Adrenal gland (tissue), 12 donors: ENCODE data around the gene FOXC2. TPM values are rescaled to one million over a fixed set of nuclear protein-coding genes. Genes with fewer than 3 reads are reported as not detected.

Experiments
- DNase-seq, 7 donors: peaks; one replicate each; pipeline ENCODE4 v3.0.0-alpha.2; 2019 to 2020
- H3K27ac ChIP-seq, 5 donors: fragments of 200-600 bp; sonication (generic) in 4 of 5; 1 replicate in 3 of 5; 2 replicates in 2 of 5; pipeline versions ENCODE4 v1.5.1 to v1.8.0; 2016 to 2020; ENCODE audit warnings: mild to moderate bottlenecking in 1 of 5
- H3K27me3 ChIP-seq: fragments of 200-600 bp; 2 replicates; pipeline ENCODE4 v1.8.0; 2021
- H3K36me3 ChIP-seq, 2 donors: fragments of 200-600 bp; replicated peaks in 1 of 2; 1 replicate in 1 of 2; 2 replicates in 1 of 2; pipeline versions ENCODE4 v1.5.1 to v1.8.0; 2018 to 2022
- H3K4me1 ChIP-seq, 2 donors: fragments of 200-600 bp; replicated peaks in 1 of 2; 1 replicate in 1 of 2; 2 replicates in 1 of 2; pipeline versions ENCODE4 v1.5.1 to v1.8.0; 2018 to 2021
- H3K4me3 ChIP-seq, 4 donors: fragments of 200-600 bp; sonication (generic) in 3 of 4; one replicate each; pipeline ENCODE4 v1.5.1; 2016 to 2018
- H3K9me3 ChIP-seq, 3 donors: fragments of 200-600 bp; sonication (generic) in 1 of 3; replicated peaks in 1 of 3; 1 replicate in 2 of 3; 2 replicates in 1 of 3; pipeline versions ENCODE4 v1.5.1 to v1.8.0; 2016 to 2021
- POLR2A ChIP-seq, 2 donors: fragments of 450-650 bp; IDR thresholded peaks; one replicate each; pipeline ENCODE4 v1.6.1; 2017; ENCODE audit warnings: antibody characterized with exemption in 2 of 2, mild to moderate bottlenecking in 2 of 2, moderate library complexity in 1 of 2
- WGBS, 4 donors: extraction: QIAGEN DNeasy Blood & Tissue Kit in 2 of 4; methylation state at CpG; one replicate each; pipeline versions ENCODE4 v1.1.5 to v1.1.7; 2013 to 2017; 5-methylcytosine and 5-hydroxymethylcytosine counted together
- intact Hi-C, 2 donors: fragments of 100-400 bp; cut with DNase I; formaldehyde crosslinking; loops; one replicate each; pipeline versions ENCODE4 v1.14.1 to v1.15.0; 2022 to 2023
- polyA plus RNA-seq, 3 donors: library from polyadenylated mRNA; stranded (reverse); fragments of 200-250 nt in 2 of 3; fragments of 350-450 nt in 1 of 3; fragmentation: Illumina TruSeq in 1 of 3; extraction: RNeasy Lipid Tissue Mini Kit (QIAGEN cat#74804) in 1 of 3; gene quantifications; one replicate each; pipeline ENCODE4 v1.2.3, GENCODE V29; 2013 to 2014
- total RNA-seq, 9 donors: library from RNA; depleted of rRNA in 4 of 9; stranded (reverse); fragments of >200 nt in 4 of 9; fragments of 120-200 nt in 1 of 9; fragmentation: NEBNext Ultra II Directional in 1 of 9; extraction: Animal tissue kit (Norgen Biotek cat#: 25700) in 1 of 9; gene quantifications; one replicate each; pipeline versions ENCODE4 v1.1.0 to v1.2.4, GENCODE V29; 2013 to 2023
- TF ChIP-seq, protein P1 (sequence below), 6 experiments: fragments of 450-650 bp in 4 of 6; fragments of 200-600 bp in 2 of 6; sonication (generic) in 1 of 6; IDR thresholded peaks; 1 replicate in 5 of 6; 2 replicates in 1 of 6; pipeline versions ENCODE4 v1.5.1 to v1.8.0; 2016 to 2021; ENCODE audit warnings: antibody characterized with exemption in 6 of 6, mild to moderate bottlenecking in 2 of 6, moderate library complexity in 1 of 6
- donor health status: healthy with polysubstance abuse.
- donor health status: Bipolar disorder and iron deficiency.
- donor health status: DM: yes; HTN: yes; CAD: no.
- donor health status: DM: no; HTN: no; CAD: no.
- donor health status: DM: no; HTN: no; CAD: no.
- donor health status: DM: yes; HTN: yes; CAD: no.

FOXC2 gene
- total and polyA plus RNA-seq, 12 donors, result 0.39 to 4.8 (median 2.1) TPM

DNA sequence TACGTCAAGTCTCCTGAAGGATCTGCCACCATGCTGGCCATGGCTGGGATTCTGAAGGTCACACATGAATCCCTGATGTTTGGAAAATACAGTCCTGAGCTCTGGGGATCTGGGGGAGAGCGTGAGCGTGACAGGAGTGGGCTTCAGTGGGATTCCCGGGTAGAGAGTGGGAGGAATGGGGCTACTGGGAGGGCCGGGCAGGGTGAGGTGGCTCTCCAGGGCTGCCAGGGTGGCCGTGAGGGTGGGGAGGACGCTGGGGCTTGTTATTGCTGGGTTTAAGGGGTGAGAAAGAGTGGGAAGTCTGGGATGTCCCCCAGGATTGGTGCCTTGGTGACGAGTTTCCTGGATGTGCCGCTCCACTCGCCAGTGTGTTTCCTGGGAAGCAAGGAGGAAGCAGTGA, 43.0 kb downstream of the FOXC2 start:
- H3K36me3 ChIP-seq, result no peaks in the 10 kb centered on the region
- DNase-seq, result no peak
- H3K4me1 ChIP-seq, result no peaks in the 10 kb centered on the region
- H3K27ac ChIP-seq, result peak overlapping the region in 1 of 5 donors; percentile 45
- WGBS, 4 donors, result 72 to 79% (median 76%) methylated on average over 7 to 10 of the region's 10 CpGs
- H3K27me3 ChIP-seq, result peaks cover 4% of the 10 kb centered on the region
- no peak overlapping the region for H3K4me3 ChIP-seq
- intact Hi-C loops, result no loop called here
- TF ChIP-seq, protein P1, sequence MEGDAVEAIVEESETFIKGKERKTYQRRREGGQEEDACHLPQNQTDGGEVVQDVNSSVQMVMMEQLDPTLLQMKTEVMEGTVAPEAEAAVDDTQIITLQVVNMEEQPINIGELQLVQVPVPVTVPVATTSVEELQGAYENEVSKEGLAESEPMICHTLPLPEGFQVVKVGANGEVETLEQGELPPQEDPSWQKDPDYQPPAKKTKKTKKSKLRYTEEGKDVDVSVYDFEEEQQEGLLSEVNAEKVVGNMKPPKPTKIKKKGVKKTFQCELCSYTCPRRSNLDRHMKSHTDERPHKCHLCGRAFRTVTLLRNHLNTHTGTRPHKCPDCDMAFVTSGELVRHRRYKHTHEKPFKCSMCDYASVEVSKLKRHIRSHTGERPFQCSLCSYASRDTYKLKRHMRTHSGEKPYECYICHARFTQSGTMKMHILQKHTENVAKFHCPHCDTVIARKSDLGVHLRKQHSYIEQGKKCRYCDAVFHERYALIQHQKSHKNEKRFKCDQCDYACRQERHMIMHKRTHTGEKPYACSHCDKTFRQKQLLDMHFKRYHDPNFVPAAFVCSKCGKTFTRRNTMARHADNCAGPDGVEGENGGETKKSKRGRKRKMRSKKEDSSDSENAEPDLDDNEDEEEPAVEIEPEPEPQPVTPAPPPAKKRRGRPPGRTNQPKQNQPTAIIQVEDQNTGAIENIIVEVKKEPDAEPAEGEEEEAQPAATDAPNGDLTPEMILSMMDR (IDR thresholded peaks at IDR 0.05), result no peak
- no peak for TF ChIP-seq POLR2A (IDR thresholded peaks at IDR 0.05)
- H3K9me3 ChIP-seq, result no peaks in the 10 kb centered on the region

- no peak for DNase-seq
- Histone ChIP-seq H3K27me3 (peaks cover 4% of the 10 kb centered on the region), H3K4me1 (no peaks in the 10 kb centered on the region), H3K4me3 (no peak overlapping the region), H3K27ac (peak overlapping the region in 1 of 5 donors; percentile 71), H3K36me3 (no peaks in the 10 kb centered on the region), H3K9me3 (no peaks in the 10 kb centered on the region)
- intact Hi-C loops, result no loop called here
- no peak for TF ChIP-seq POLR2A (IDR thresholded peaks at IDR 0.05)
- TF ChIP-seq, protein P1 (IDR thresholded peaks at IDR 0.05), result no peak
- 53 to 64% (median 56%) methylated on average over 9 to 18 of the region's 18 CpGs for WGBS, 4 donors
Measured at GRCh38 chr16:86610779-86611524, 44.3 kb downstream of the FOXC2 start.

- Histone ChIP-seq H3K27me3 (peaks cover 4% of the 10 kb centered on the region), H3K4me3 (no peak overlapping the region), H3K9me3 (no peaks in the 10 kb centered on the region), H3K36me3 (no peaks in the 10 kb centered on the region), H3K27ac (peak overlapping the region in 1 of 5 donors; percentile 71), H3K4me1 (no peaks in the 10 kb centered on the region)
- TF ChIP-seq, protein P1 (IDR thresholded peaks at IDR 0.05), result no peak
- no peak for TF ChIP-seq POLR2A (IDR thresholded peaks at IDR 0.05)
- intact Hi-C loops, result no loop called here
- peak in 6 of 7 donors; percentile 26 to 73 (median 30) for DNase-seq
- WGBS, 4 donors, result 36 to 48% (median 47%) methylated on average over 4 to 7 of the region's 7 CpGs
Measured at GRCh38 chr16:86611525-86611855, 44.9 kb downstream of the FOXC2 start.

DNA sequence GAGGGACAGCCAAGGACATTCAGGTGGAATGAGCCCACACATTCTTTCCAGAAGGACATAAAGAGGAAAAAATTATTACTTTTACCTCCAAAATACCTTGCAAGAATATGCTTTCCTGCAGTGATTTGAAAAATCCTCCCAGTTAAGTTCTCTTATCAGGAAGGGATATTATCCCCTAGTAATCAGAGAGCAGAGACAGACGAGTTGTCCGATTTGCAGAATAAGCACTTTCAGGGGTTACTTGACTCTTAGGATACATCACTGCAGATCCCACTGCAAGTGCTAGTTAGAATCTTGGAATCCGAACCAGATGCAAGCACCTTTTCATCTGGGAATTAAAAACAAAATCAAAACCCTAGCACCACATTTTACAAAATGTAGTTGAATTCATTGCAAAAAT, 45.3 kb downstream of the FOXC2 start:
- Histone ChIP-seq H3K27ac (no peak overlapping the region), H3K27me3 (peaks cover 4% of the 10 kb centered on the region), H3K4me3 (no peak overlapping the region), H3K36me3 (no peaks in the 10 kb centered on the region), H3K9me3 (no peaks in the 10 kb centered on the region), H3K4me1 (no peaks in the 10 kb centered on the region)
- no peak for DNase-seq
- intact Hi-C loops, result no loop called here
- WGBS, 4 donors, result 50 to 60% (median 56%) methylated on average over 3 of the region's 3 CpGs
- TF ChIP-seq, protein P1 (IDR thresholded peaks at IDR 0.05), result no peak
- no peak for TF ChIP-seq POLR2A (IDR thresholded peaks at IDR 0.05)
